SJSA1 (cell line): Measurements from ENCODE around the gene NUDT2. TPM values are rescaled to one million over a fixed set of nuclear protein-coding genes. Genes with fewer than 3 reads are reported as not detected.
"Not testable (repeated sequence)": the region's sequence is repeated elsewhere in the genome, so short reads cannot be mapped to it uniquely, and the experiment has no call there.

Experiments used
- DNase-seq, 2 experiments: peaks; one replicate each; pipeline ENCODE4 v3.0.0-alpha.2; 2015 to 2020; ENCODE audit warnings: low spot score in 2 of 2, low read depth in 1 of 2
- H3K27ac ChIP-seq: fragments of 250-450 bp; sonication (Bioruptor Pico); 2 replicates; pipeline ENCODE4 v1.5.1; 2020; ENCODE audit warnings: mild to moderate bottlenecking, moderate library complexity
- H3K27me3 ChIP-seq: fragments of 250-450 bp; sonication (Bioruptor Pico); replicated peaks from 2 replicates; pipeline ENCODE4 v1.5.1; 2020; ENCODE audit warnings: mild to moderate bottlenecking, moderate library complexity
- H3K36me3 ChIP-seq: fragments of 250-450 bp; sonication (Bioruptor Pico); 2 replicates; pipeline ENCODE4 v1.5.1; 2020; ENCODE audit warnings: mild to moderate bottlenecking
- H3K4me1 ChIP-seq: fragments of 250-450 bp; sonication (Bioruptor Pico); replicated peaks from 2 replicates; pipeline ENCODE4 v1.6.1; 2021; ENCODE audit warnings: mild to moderate bottlenecking
- H3K4me3 ChIP-seq: fragments of 250-450 bp; sonication (Bioruptor Pico); 2 replicates; pipeline ENCODE4 v1.5.1; 2020; ENCODE audit warnings: mild to moderate bottlenecking
- H3K9me3 ChIP-seq: fragments of 250-450 bp; sonication (Bioruptor Pico); replicated peaks from 2 replicates; pipeline ENCODE4 v1.5.1; 2020; ENCODE audit warnings: mild to moderate bottlenecking
- total RNA-seq: library from RNA; depleted of rRNA; stranded (reverse); fragments of >200 nt; shearing (Covaris generic); gene quantifications from 2 replicates; pipeline ENCODE4 v1.2.3, GENCODE V29; 2014

The NUDT2 gene
- total RNA-seq, 1 experiment from 2014 or later, result 27.0 TPM

- DNase-seq, result no peak
- H3K27ac ChIP-seq, result no peak overlapping the region
- no peaks in the 10 kb centered on the region for H3K4me1 ChIP-seq
- H3K36me3 ChIP-seq, result no peaks in the 10 kb centered on the region
- no peaks in the 10 kb centered on the region for H3K27me3 ChIP-seq
- H3K4me3 ChIP-seq, result no peak overlapping the region
- H3K9me3 ChIP-seq, result no peaks in the 10 kb centered on the region
Measured at GRCh38 chr9:34343090-34343489, 13.7 kb downstream of the NUDT2 start.

DNA sequence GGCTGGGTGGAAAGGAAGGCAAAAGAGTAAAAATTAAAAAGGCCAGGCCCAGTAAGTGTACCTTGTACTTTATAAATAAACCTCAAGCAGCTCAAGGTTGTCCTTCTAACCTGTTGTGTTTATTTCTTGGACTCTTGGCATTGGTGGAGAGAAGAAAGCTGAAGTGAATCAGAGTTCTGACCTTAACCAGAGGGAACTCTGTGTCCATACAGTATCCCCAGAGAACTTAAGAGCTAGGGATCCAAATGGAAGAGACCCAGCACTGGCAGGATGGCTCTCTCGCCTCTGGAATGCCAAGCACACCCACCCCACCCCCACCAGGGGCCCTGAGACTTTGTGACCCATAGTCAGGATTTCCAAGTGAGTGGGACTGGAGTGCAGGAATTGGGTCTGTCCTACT, 14.2 kb downstream of the NUDT2 start:
- no peak for DNase-seq
- Histone ChIP-seq H3K27me3 (no peaks in the 10 kb centered on the region), H3K4me3 (no peak overlapping the region), H3K27ac (no peak overlapping the region), H3K36me3 (no peaks in the 10 kb centered on the region), H3K4me1 (no peaks in the 10 kb centered on the region), H3K9me3 (no peaks in the 10 kb centered on the region)

GRCh38 chr9:34346873-34347799, 17.8 kb downstream of the NUDT2 start:
- H3K4me3 ChIP-seq, result no peak overlapping the region
- H3K27ac ChIP-seq, result no peak overlapping the region
- no peaks in the 10 kb centered on the region for H3K9me3 ChIP-seq
- no peaks in the 10 kb centered on the region for H3K27me3 ChIP-seq
- no peaks in the 10 kb centered on the region for H3K36me3 ChIP-seq
- no peak for DNase-seq
- H3K4me1 ChIP-seq, result no peaks in the 10 kb centered on the region

- H3K4me1 ChIP-seq, result no peaks in the 10 kb centered on the region
- no peak overlapping the region for H3K27ac ChIP-seq
- H3K9me3 ChIP-seq, result no peaks in the 10 kb centered on the region
- H3K4me3 ChIP-seq, result no peak overlapping the region
- no peaks in the 10 kb centered on the region for H3K27me3 ChIP-seq
- H3K36me3 ChIP-seq, result no peaks in the 10 kb centered on the region
- DNase-seq, result no peak
Measured at GRCh38 chr9:34347800-34348158, 18.4 kb downstream of the NUDT2 start.

DNA sequence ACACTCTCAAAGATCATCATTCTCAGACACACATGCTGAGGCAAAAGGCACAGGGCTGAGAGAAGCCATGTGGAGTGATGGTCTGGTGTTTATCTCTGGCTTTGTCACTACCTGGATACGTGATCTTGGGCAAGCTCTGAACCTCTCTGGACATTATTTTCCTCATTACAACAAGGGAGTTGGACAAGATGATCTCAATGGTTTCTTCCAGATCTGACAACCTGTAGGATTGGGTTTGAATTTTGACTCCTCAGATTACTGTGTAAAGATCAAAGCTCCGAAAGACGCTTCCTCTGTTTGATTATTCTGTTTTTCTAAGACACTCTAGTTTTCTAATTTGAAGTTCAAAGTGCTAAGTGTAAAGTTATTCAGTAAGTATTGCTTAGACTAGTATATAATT, 20.0 kb downstream of the NUDT2 start:
- no peaks in the 10 kb centered on the region for H3K9me3 ChIP-seq
- no peaks in the 10 kb centered on the region for H3K27me3 ChIP-seq
- no peaks in the 10 kb centered on the region for H3K4me1 ChIP-seq

DNA sequence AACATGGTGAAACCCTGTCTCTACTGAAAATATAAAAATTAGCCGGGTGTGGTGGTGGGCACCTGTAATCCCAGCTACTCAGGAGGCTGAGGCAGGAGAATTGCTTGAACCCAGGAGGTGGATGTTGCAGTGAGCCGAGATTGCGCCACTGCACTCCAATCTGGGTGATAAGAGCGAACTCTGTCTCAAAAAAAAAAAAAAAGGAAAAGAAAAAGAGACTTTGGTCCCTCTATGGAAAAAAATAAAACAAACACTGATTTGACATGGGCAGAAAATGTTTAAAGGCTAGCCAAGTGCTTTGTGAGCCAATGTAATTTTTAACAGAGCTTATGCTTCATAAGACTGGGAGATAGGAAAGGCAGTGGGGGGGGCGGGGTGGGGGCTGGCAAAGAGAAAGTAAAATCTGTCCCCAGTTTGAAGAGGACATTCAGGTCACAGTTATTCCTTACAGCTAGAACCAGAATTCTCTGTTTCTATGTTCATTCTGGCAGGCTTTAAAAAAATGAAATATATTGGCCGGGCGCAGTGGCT, 22.8 kb downstream of the NUDT2 start:
- not testable (repeated sequence) for DNase-seq, H3K27me3 ChIP-seq, H3K9me3 ChIP-seq, H3K4me3 ChIP-seq, H3K27ac ChIP-seq, H3K36me3 ChIP-seq, H3K4me1 ChIP-seq

More for the DNA sequence above, 20.0 kb downstream of the NUDT2 start:
- H3K4me3 ChIP-seq, result no peak overlapping the region
- DNase-seq, result no peak
- H3K27ac ChIP-seq, result no peak overlapping the region
- H3K36me3 ChIP-seq, result no peaks in the 10 kb centered on the region

DNA sequence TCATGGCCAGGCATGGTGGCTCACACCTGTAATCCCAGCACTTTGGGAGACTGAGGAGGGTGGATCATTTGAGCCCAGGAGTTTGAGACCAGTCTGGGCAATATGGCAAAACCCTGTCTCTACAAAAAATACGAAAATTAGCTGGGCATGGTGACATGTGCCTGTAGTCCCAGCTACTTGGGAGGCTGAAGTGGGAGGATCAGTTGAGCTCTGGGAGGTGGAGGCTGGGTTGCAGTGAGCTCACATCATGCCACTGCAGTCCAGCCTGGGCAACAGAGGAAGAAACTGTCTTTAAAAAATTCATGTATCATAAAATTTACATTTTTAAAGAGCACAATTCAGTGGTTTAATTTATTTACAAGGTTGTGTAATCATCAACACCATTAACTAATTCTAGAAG, 23.6 kb downstream of the NUDT2 start:
- H3K9me3 ChIP-seq, H3K4me1 ChIP-seq, H3K36me3 ChIP-seq, H3K27ac ChIP-seq, H3K27me3 ChIP-seq, H3K4me3 ChIP-seq, DNase-seq: not testable (repeated sequence)

GRCh38 chr9:34362614-34363214, 33.3 kb downstream of the NUDT2 start:
- H3K36me3 ChIP-seq, result no peaks in the 10 kb centered on the region

GRCh38 chr9:34363619-34364351, 34.4 kb downstream of the NUDT2 start:
- Histone ChIP-seq H3K36me3 (no peaks in the 10 kb centered on the region), H3K27me3 (no peaks in the 10 kb centered on the region), H3K9me3 (no peaks in the 10 kb centered on the region), H3K4me1 (no peaks in the 10 kb centered on the region), H3K27ac (no peak overlapping the region), H3K4me3 (no peak overlapping the region)
- no peak for DNase-seq

More at GRCh38 chr9:34362614-34363214, 33.3 kb downstream of the NUDT2 start:
- Histone ChIP-seq H3K4me3 (no peak overlapping the region), H3K4me1 (no peaks in the 10 kb centered on the region), H3K27me3 (no peaks in the 10 kb centered on the region), H3K27ac (no peak overlapping the region), H3K9me3 (no peaks in the 10 kb centered on the region)
- DNase-seq, result no peak

- Histone ChIP-seq H3K36me3 (no peaks in the 10 kb centered on the region), H3K4me1 (no peaks in the 10 kb centered on the region), H3K4me3 (no peak overlapping the region), H3K27me3 (no peaks in the 10 kb centered on the region), H3K27ac (no peak overlapping the region), H3K9me3 (no peaks in the 10 kb centered on the region)
- DNase-seq, result no peak
Measured at GRCh38 chr9:34365282-34365681, 35.9 kb downstream of the NUDT2 start.

DNA sequence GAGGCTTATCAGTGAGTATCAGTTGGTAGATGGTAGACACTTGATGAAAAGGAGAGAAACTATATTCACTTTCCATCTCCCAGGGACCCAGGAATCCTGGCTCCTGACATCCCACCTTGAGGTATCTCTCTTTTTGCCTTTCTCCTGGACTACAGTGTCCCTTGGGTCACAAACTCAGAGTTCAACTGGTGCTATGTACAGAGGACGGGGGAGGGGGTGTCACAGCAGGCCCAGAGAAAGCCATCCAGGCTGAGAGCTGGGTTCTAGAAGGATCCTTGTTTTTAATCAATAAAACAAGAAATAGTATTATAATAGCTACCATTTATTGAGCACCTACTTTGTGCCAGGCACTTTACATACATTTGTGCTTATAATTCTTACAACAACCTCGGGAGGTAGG, 37.0 kb downstream of the NUDT2 start:
- Histone ChIP-seq H3K27me3 (no peaks in the 10 kb centered on the region), H3K27ac (no peak overlapping the region), H3K4me1 (no peaks in the 10 kb centered on the region), H3K36me3 (no peaks in the 10 kb centered on the region), H3K4me3 (no peak overlapping the region), H3K9me3 (no peaks in the 10 kb centered on the region)
- no peak for DNase-seq

DNA sequence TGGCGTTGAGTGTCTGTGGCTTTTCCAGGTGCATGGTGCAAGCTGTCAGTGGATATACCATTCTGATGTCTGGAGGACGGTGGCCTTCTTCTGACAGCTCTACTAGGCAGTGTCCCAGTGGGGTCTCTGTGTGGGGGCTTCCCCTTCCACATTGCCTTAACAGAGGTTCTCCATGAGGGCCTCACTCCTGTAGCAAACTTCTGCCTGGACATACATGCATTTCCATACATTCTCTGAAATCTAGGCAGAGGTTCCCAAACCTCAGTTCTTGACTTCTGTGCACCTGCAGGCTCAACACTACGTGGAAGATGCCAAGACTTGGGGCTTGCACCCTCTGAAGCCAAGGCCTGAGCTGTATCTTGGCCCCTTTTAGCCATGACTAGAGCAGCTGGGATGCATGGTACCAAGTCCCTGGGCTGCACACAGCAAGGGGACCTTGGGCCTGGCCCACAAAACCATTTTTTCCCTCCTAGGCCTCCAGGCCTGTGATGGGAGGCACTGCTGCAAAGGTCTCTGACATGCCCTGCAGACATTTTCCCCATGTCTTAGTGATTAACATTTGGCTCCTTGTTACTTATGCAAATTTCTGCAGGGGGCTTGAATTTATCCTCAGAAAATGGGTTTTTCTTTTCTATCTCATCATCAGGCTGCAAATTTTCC, 38.5 kb downstream of the NUDT2 start:
- not testable (repeated sequence) for H3K27me3 ChIP-seq, H3K9me3 ChIP-seq, DNase-seq, H3K4me3 ChIP-seq, H3K4me1 ChIP-seq, H3K27ac ChIP-seq, H3K36me3 ChIP-seq

- not testable (repeated sequence) for H3K27ac ChIP-seq, H3K4me1 ChIP-seq, H3K4me3 ChIP-seq, H3K27me3 ChIP-seq, H3K9me3 ChIP-seq, DNase-seq, H3K36me3 ChIP-seq
Measured at GRCh38 chr9:34368796-34369195, 39.4 kb downstream of the NUDT2 start.
